Measurements from ENCODE around the gene GCN1. TPM values are rescaled to one million over a fixed set of nuclear protein-coding genes. Genes with fewer than 3 reads are reported as not detected.
A peak's percentile ranks its signal among the peaks of the same experiment; 100 is the strongest.

Gene GCN1
- polyA plus RNA-seq, 1 experiment: 59.7 TPM

- DNase-seq (ENCODE audit: low read depth): peak; percentile 9
Measured at GRCh38 chr12:120119271-120119973, 75.1 kb downstream of the GCN1 start.

GRCh38 chr12:120118321-120119061 lies 76.0 kb downstream of the GCN1 start:
- no peaks in the 10 kb centered on the region for H3K27me3 ChIP-seq (ENCODE audit: control insufficient read depth, insufficient read depth, low read length)
- H3K4me3 ChIP-seq (ENCODE audit: low read depth, low read length): peak overlapping the region; percentile 84
- H3K36me3 ChIP-seq (ENCODE audit: control insufficient read depth, insufficient read depth, low read length): peaks cover 2% of the 10 kb centered on the region; the same call in 1 of the 2 replicates
- TF ChIP-seq CTCF (IDR thresholded peaks at IDR 0.05; ENCODE audit: insufficient read depth, low read depth, low read length): no peak
- ChIA-PET CTCF (interaction anchor here (1.0 kb wide), 1 partner anchor 81 kb away, joined by 4 read pairs; no protein-coding TSS in a partner anchor), POLR2A (interaction anchor here (1.4 kb wide), 1 partner anchor 83 kb away, joined by 4 read pairs; the partner anchor contains the start of gene RPLP0)
- peak; percentile 53 for DNase-seq (ENCODE audit: low read depth)

More at GRCh38 chr12:120119271-120119973, 75.1 kb downstream of the GCN1 start:
- POLR2A ChIA-PET: interaction anchor here (0.7 to 1.0 kb wide), 3 partner anchors 8 to 172 kb away, joined by 3 to 12 read pairs (median 9); no protein-coding TSS in a partner anchor
- CTCF ChIA-PET: interaction anchor here (1.0 kb wide), 1 partner anchor 14 kb away, joined by 3 read pairs; no protein-coding TSS in a partner anchor
- TF ChIP-seq CTCF (IDR thresholded peaks at IDR 0.05; ENCODE audit: insufficient read depth, low read depth, low read length): no peak
- Histone ChIP-seq H3K36me3 (ENCODE audit: control insufficient read depth, insufficient read depth, low read length) (no peaks in the 10 kb centered on the region), H3K27me3 (ENCODE audit: control insufficient read depth, insufficient read depth, low read length) (no peaks in the 10 kb centered on the region), H3K4me3 (ENCODE audit: low read depth, low read length) (no peak overlapping the region)

- CTCF ChIA-PET: interaction anchor here (1.0 kb wide), 1 partner anchor 82 kb away, joined by 4 read pairs; no protein-coding TSS in a partner anchor
Measured at GRCh38 chr12:120117961-120118320, 76.6 kb downstream of the GCN1 start.

GRCh38 chr12:120116792-120117651 lies 77.5 kb downstream of the GCN1 start:
- ChIA-PET POLR2A (interaction anchor here (1.1 kb wide), 1 partner anchor 84 kb away, joined by 5 read pairs; the partner anchor contains the start of gene RPLP0), CTCF (no interaction called here)
- no peak for TF ChIP-seq CTCF (IDR thresholded peaks at IDR 0.05; ENCODE audit: insufficient read depth, low read depth, low read length)

More at GRCh38 chr12:120117961-120118320, 76.6 kb downstream of the GCN1 start:
- peaks cover 2% of the 10 kb centered on the region; the same call in 1 of the 2 replicates for H3K36me3 ChIP-seq (ENCODE audit: control insufficient read depth, insufficient read depth, low read length)
- H3K4me3 ChIP-seq (ENCODE audit: low read depth, low read length): peak overlapping the region; percentile 84
- DNase-seq (ENCODE audit: low read depth): no peak
- POLR2A ChIA-PET: interaction anchor here (1.4 kb wide), 1 partner anchor 83 kb away, joined by 4 read pairs; the partner anchor contains the start of gene RPLP0
- no peak for TF ChIP-seq CTCF (IDR thresholded peaks at IDR 0.05; ENCODE audit: insufficient read depth, low read depth, low read length)
- no peaks in the 10 kb centered on the region for H3K27me3 ChIP-seq (ENCODE audit: control insufficient read depth, insufficient read depth, low read length)

More at GRCh38 chr12:120116792-120117651, 77.5 kb downstream of the GCN1 start:
- peak overlapping the region; percentile 84 for H3K4me3 ChIP-seq (ENCODE audit: low read depth, low read length)
- H3K36me3 ChIP-seq (ENCODE audit: control insufficient read depth, insufficient read depth, low read length): peaks cover 2% of the 10 kb centered on the region; the same call in 1 of the 2 replicates
- peak; percentile 45 for DNase-seq (ENCODE audit: low read depth)
- no peaks in the 10 kb centered on the region for H3K27me3 ChIP-seq (ENCODE audit: control insufficient read depth, insufficient read depth, low read length)

Measured in BJ (cell line).